SW 1271 (cell line): ENCODE measurements around the gene PLXDC1.

ENCODE experiments used
- DNase-seq, 2 experiments: peaks; one replicate each; lab custom pipeline; 2025; lab: John Stamatoyannopoulos, UW

Gene PLXDC1

GRCh38 chr17:39097150-39097519, 54.3 kb downstream of the PLXDC1 start:
- DNase-seq, result no peak

GRCh38 chr17:39096508-39097149, 54.8 kb downstream of the PLXDC1 start:
- DNase-seq, result no peak

GRCh38 chr17:39095309-39095686, 56.1 kb downstream of the PLXDC1 start:
- no peak for DNase-seq

- no peak for DNase-seq
Measured at GRCh38 chr17:39094607-39095308, 56.7 kb downstream of the PLXDC1 start.

- DNase-seq, result no peak
Measured at GRCh38 chr17:39092692-39093230, 58.7 kb downstream of the PLXDC1 start.

- no peak for DNase-seq
Measured at GRCh38 chr17:39090908-39091665, 60.4 kb downstream of the PLXDC1 start.

GRCh38 chr17:39090400-39090799, 61.0 kb downstream of the PLXDC1 start:
- no peak for DNase-seq

- no peak for DNase-seq
Measured at GRCh38 chr17:39084558-39084957, 66.9 kb downstream of the PLXDC1 start.

- no peak for DNase-seq
Measured at GRCh38 chr17:39083270-39083669, 68.2 kb downstream of the PLXDC1 start.

- DNase-seq, result no peak
Measured at GRCh38 chr17:39082482-39082881, 69.0 kb downstream of the PLXDC1 start.

GRCh38 chr17:39081851-39082250, 69.6 kb downstream of the PLXDC1 start:
- DNase-seq, result no peak

- no peak for DNase-seq
Measured at GRCh38 chr17:39080421-39081078, 70.9 kb downstream of the PLXDC1 start.

- no peak for DNase-seq
Measured at GRCh38 chr17:39079836-39080235, 71.6 kb downstream of the PLXDC1 start.

GRCh38 chr17:39077866-39078265, 73.6 kb downstream of the PLXDC1 start:
- DNase-seq, result no peak

- no peak for DNase-seq
Measured at GRCh38 chr17:39077252-39077651, 74.2 kb downstream of the PLXDC1 start.

- DNase-seq, result no peak
Measured at GRCh38 chr17:39074676-39075075, 76.8 kb downstream of the PLXDC1 start.

- no peak for DNase-seq
Measured at GRCh38 chr17:39073916-39074315, 77.5 kb downstream of the PLXDC1 start.

GRCh38 chr17:39073353-39073752, 78.1 kb downstream of the PLXDC1 start:
- no peak for DNase-seq

- no peak for DNase-seq
Measured at GRCh38 chr17:39071573-39071972, 79.9 kb downstream of the PLXDC1 start.

- DNase-seq, result peak in 1 of 2 experiments; percentile 34
Measured at GRCh38 chr17:39069114-39069756, 82.2 kb downstream of the PLXDC1 start.

- DNase-seq, result no peak
Measured at GRCh38 chr17:39064819-39065218, 86.6 kb downstream of the PLXDC1 start.

GRCh38 chr17:39064374-39064773, 87.1 kb downstream of the PLXDC1 start:
- no peak for DNase-seq
